HG02588 (cell line): Measurements from ENCODE around the gene GALNT14.
A peak's percentile ranks its signal among the peaks of the same experiment; 100 is the strongest.

Source experiments
- ATAC-seq: cut with Tn5 transposase; IDR thresholded peaks from one replicate; pipeline ENCODE4 v1.9.1; 2021; ENCODE audit warnings: mild to moderate bottlenecking, moderate library complexity; ENCODE audit not compliant: unreplicated experiment

The GALNT14 gene

GRCh38 chr2:31058096-31059035 is 79.9 kb downstream of the GALNT14 start:
- ATAC-seq: no peak

- ATAC-seq: no peak
Measured at GRCh38 chr2:31057691-31058090, 80.5 kb downstream of the GALNT14 start.

GRCh38 chr2:31055938-31056337 is 82.3 kb downstream of the GALNT14 start:
- no peak for ATAC-seq

GRCh38 chr2:31054842-31055388 is 83.3 kb downstream of the GALNT14 start:
- ATAC-seq: no peak

- no peak for ATAC-seq
Measured at GRCh38 chr2:31053929-31054782, 84.1 kb downstream of the GALNT14 start.

GRCh38 chr2:31052284-31052683 is 86.0 kb downstream of the GALNT14 start:
- ATAC-seq: no peak

- ATAC-seq: no peak
Measured at GRCh38 chr2:31051258-31052140, 86.7 kb downstream of the GALNT14 start.

- ATAC-seq: no peak
Measured at GRCh38 chr2:31049916-31050588, 88.2 kb downstream of the GALNT14 start.

GRCh38 chr2:31049264-31049663 is 89.0 kb downstream of the GALNT14 start:
- no peak for ATAC-seq

- no peak for ATAC-seq
Measured at GRCh38 chr2:31047599-31047998, 90.6 kb downstream of the GALNT14 start.

- no peak for ATAC-seq
Measured at GRCh38 chr2:31038385-31038784, 99.9 kb downstream of the GALNT14 start.

GRCh38 chr2:31037058-31037457 is 101.2 kb downstream of the GALNT14 start:
- no peak for ATAC-seq

GRCh38 chr2:31033032-31033431 is 105.2 kb downstream of the GALNT14 start:
- ATAC-seq: no peak

- ATAC-seq: no peak
Measured at GRCh38 chr2:31032475-31032874, 105.8 kb downstream of the GALNT14 start.

- peak; percentile 85 for ATAC-seq
Measured at GRCh38 chr2:31031132-31031706, 107.0 kb downstream of the GALNT14 start.

- ATAC-seq: no peak
Measured at GRCh38 chr2:31028417-31028816, 109.8 kb downstream of the GALNT14 start.

GRCh38 chr2:31027549-31027948 is 110.7 kb downstream of the GALNT14 start:
- ATAC-seq: no peak

GRCh38 chr2:31023541-31023940 is 114.7 kb downstream of the GALNT14 start:
- no peak for ATAC-seq

- no peak for ATAC-seq
Measured at GRCh38 chr2:31020713-31021112, 117.5 kb downstream of the GALNT14 start.

- no peak for ATAC-seq
Measured at GRCh38 chr2:31018280-31018679, 120.0 kb downstream of the GALNT14 start.
